T-cell (primary cell): ENCODE measurements around the gene CHGA. TPM values are rescaled to one million over a fixed set of nuclear protein-coding genes. Genes with fewer than 3 reads are reported as not detected.

Experiments used
- ATAC-seq, 4 experiments: fragments of 200-7000 bp in 3 of 4; fragments of 150-1000 bp in 1 of 4; cut with Tn5 transposase; replicated peaks in 1 of 4; 1 replicate in 3 of 4; 2 replicates in 1 of 4; pipeline ENCODE4 v1.10.0; 2021; ENCODE audit warnings: moderate library complexity in 3 of 4, mild to moderate bottlenecking in 2 of 4, moderate number of reproducible peaks in 1 of 4
- CTCF ChIA-PET, 2 donors: fragments of 300-600 bp; sonication (Branson Sonifier 250); formaldehyde crosslinking; loops; one replicate each; lab custom pipeline; 2022; ENCODE audit warnings: antibody characterized with exemption in 2 of 2; lab: Charles Lee
- POLR2A ChIA-PET, 2 donors: fragments of 300-600 bp; sonication (Branson Sonifier 250); formaldehyde crosslinking; loops; one replicate each; lab custom pipeline; 2022; ENCODE audit warnings: antibody characterized with exemption in 2 of 2; lab: Charles Lee
- DNase-seq, 35 experiments: peaks; one replicate each; pipeline versions ENCODE4 v3.0.0 to v3.0.0-alpha.2; 2013 to 2023
- H3K27ac ChIP-seq: one replicate; pipeline ENCODE4 v1.5.1; 2013; ENCODE audit warnings: low read length
- H3K27me3 ChIP-seq, 2 experiments: replicated peaks in 1 of 2; 1 replicate in 1 of 2; 2 replicates in 1 of 2; pipeline versions ENCODE4 v1.6.1 to v1.7.0; 2013; ENCODE audit warnings: low read length in 1 of 2, mixed read lengths in 1 of 2; ENCODE audit not compliant: control insufficient read depth in 2 of 2, insufficient read depth in 2 of 2; ENCODE audit errors: extremely low read depth in 1 of 2
- H3K36me3 ChIP-seq, 2 donors: 1 replicate in 1 of 2; 2 replicates in 1 of 2; pipeline versions ENCODE4 v1.6.1 to v1.7.0; 2013; ENCODE audit warnings: low read length in 1 of 2; ENCODE audit not compliant: control insufficient read depth in 2 of 2, insufficient read depth in 1 of 2; ENCODE audit errors: extremely low read depth in 1 of 2
- H3K4me1 ChIP-seq, 2 experiments: 1 replicate in 1 of 2; 2 replicates in 1 of 2; pipeline versions ENCODE4 v1.6.1 to v1.7.0; 2013; ENCODE audit warnings: low read length in 2 of 2, mixed read lengths in 1 of 2; ENCODE audit not compliant: insufficient read depth in 2 of 2, control insufficient read depth in 1 of 2; ENCODE audit errors: extremely low read depth in 1 of 2
- H3K4me3 ChIP-seq, 2 donors: 1 replicate in 1 of 2; 2 replicates in 1 of 2; pipeline versions ENCODE4 v1.5.1 to v1.7.0; 2013; ENCODE audit warnings: mild to moderate bottlenecking in 2 of 2, low read length in 1 of 2, moderate library complexity in 1 of 2; ENCODE audit not compliant: control insufficient read depth in 1 of 2; ENCODE audit errors: extremely low read depth in 1 of 2
- H3K9me3 ChIP-seq: 2 replicates; pipeline ENCODE4 v1.7.0; 2013
- H3K27ac Mint-ChIP-seq, 2 donors: one replicate each; pipeline ENCODE4 v1.8.0; 2020 to 2021; ENCODE audit warnings: mild to moderate bottlenecking in 2 of 2, mixed read lengths in 2 of 2
- H3K27me3 Mint-ChIP-seq, 2 donors: one replicate each; pipeline ENCODE4 v1.8.0; 2021 to 2022; ENCODE audit warnings: mixed read lengths in 2 of 2
- H3K36me3 Mint-ChIP-seq: one replicate; pipeline ENCODE4 v1.8.0; 2021; ENCODE audit warnings: mixed read lengths
- H3K4me1 Mint-ChIP-seq, 3 donors: one replicate each; pipeline ENCODE4 v1.8.0; 2020 to 2022; ENCODE audit warnings: mixed read lengths in 3 of 3, mild to moderate bottlenecking in 1 of 3
- H3K4me3 Mint-ChIP-seq, 3 donors: one replicate each; pipeline ENCODE4 v1.8.0; 2020 to 2022; ENCODE audit warnings: mild to moderate bottlenecking in 3 of 3, mixed read lengths in 3 of 3, moderate library complexity in 3 of 3
- H3K9me3 Mint-ChIP-seq, 3 donors: one replicate each; pipeline ENCODE4 v1.8.0; 2020 to 2022; ENCODE audit warnings: mixed read lengths in 3 of 3
- WGBS: methylation state at CpG from one replicate; pipeline ENCODE4 v1.1.5; 2013; ENCODE audit warnings: missing lambda C conversion rate; ENCODE audit not compliant: insufficient coverage; 5-methylcytosine and 5-hydroxymethylcytosine counted together
- total RNA-seq, 35 experiments: library from RNA in 6 of 35; stranded (reverse) in 6 of 35; fragments of 120-200 nt in 1 of 35; gene quantifications; one replicate each; pipeline versions ENCODE4 v1.2.1 to v1.2.4 and lab custom pipeline; 2013 to 2026

The CHGA gene
- total RNA-seq, 5 donors from 2014 or later (not counting 1 experiment from before 2014, with no cell fraction given) = 0.18 TPM; not detected in 4

GRCh38 chr14:92945959-92946846 is 23.3 kb downstream of the CHGA start:
- Histone ChIP-seq H3K9me3 (no peaks in the 10 kb centered on the region), H3K36me3 (peaks cover 22 to 51% of the 10 kb centered on the region in 2 donors), H3K27ac (no peak overlapping the region), H3K27me3 (no peaks in the 10 kb centered on the region), H3K4me3 (no peak overlapping the region), H3K4me1 (no peaks in the 10 kb centered on the region)
- H3K36me3 Mint-ChIP-seq = peaks cover 43% of the 10 kb centered on the region
- POLR2A ChIA-PET = no interaction called here
- no peak overlapping the region for H3K4me3 Mint-ChIP-seq
- no peaks in the 10 kb centered on the region for H3K4me1 Mint-ChIP-seq
- no peaks in the 10 kb centered on the region for H3K27me3 Mint-ChIP-seq
- CTCF ChIA-PET = no interaction called here
- DNase-seq (no peak), ATAC-seq (no peak)
- no peaks in the 10 kb centered on the region for H3K9me3 Mint-ChIP-seq
- no peak overlapping the region for H3K27ac Mint-ChIP-seq
- WGBS = 96% methylated on average over 31 of the region's 38 CpGs

- H3K27ac Mint-ChIP-seq = no peak overlapping the region
- ChIA-PET POLR2A (no interaction called here), CTCF (no interaction called here)
- peaks cover 0 to 6% of the 10 kb centered on the region in 2 experiments for H3K4me1 ChIP-seq
- ATAC-seq (no peak), DNase-seq (no peak)
- no peaks in the 10 kb centered on the region for H3K9me3 Mint-ChIP-seq
- peaks cover 22 to 53% of the 10 kb centered on the region in 2 donors for H3K36me3 ChIP-seq
- peaks cover 46% of the 10 kb centered on the region for H3K36me3 Mint-ChIP-seq
- H3K4me3 ChIP-seq = no peak overlapping the region
- H3K4me1 Mint-ChIP-seq = peaks cover 2 to 3% (median 3%) of the 10 kb centered on the region in 3 donors
- no peaks in the 10 kb centered on the region for H3K27me3 ChIP-seq
- no peak overlapping the region for H3K27ac ChIP-seq
- no peaks in the 10 kb centered on the region for H3K9me3 ChIP-seq
- WGBS = 95% methylated on average over 7 of the region's 12 CpGs
- no peaks in the 10 kb centered on the region for H3K27me3 Mint-ChIP-seq
- no peak overlapping the region for H3K4me3 Mint-ChIP-seq
Observed at GRCh38 chr14:92946847-92947545, 24.0 kb downstream of the CHGA start.

GRCh38 chr14:92948647-92949046 is 25.7 kb downstream of the CHGA start:
- no peak overlapping the region for H3K27ac Mint-ChIP-seq
- no peaks in the 10 kb centered on the region for H3K27me3 Mint-ChIP-seq
- H3K9me3 Mint-ChIP-seq = no peaks in the 10 kb centered on the region
- 92% methylated on average over 20 of the region's 22 CpGs for WGBS
- H3K27me3 ChIP-seq = no peaks in the 10 kb centered on the region
- no peak overlapping the region for H3K27ac ChIP-seq
- H3K36me3 ChIP-seq = peaks cover 22 to 47% of the 10 kb centered on the region in 2 donors
- POLR2A ChIA-PET = no interaction called here
- H3K36me3 Mint-ChIP-seq = peaks cover 42% of the 10 kb centered on the region
- H3K4me3 Mint-ChIP-seq = no peak overlapping the region
- H3K4me3 ChIP-seq = no peak overlapping the region
- no peak for DNase-seq
- H3K4me1 Mint-ChIP-seq = peaks cover 5 to 6% (median 5%) of the 10 kb centered on the region in 3 donors
- CTCF ChIA-PET = no interaction called here
- no peak for ATAC-seq
- H3K9me3 ChIP-seq = no peaks in the 10 kb centered on the region
- H3K4me1 ChIP-seq = peaks cover 0 to 8% of the 10 kb centered on the region in 2 experiments

- CTCF ChIA-PET = interaction anchor here in 1 of 2 donors (0.7 kb wide), 1 partner anchor 206 kb away, joined by 3 read pairs; no protein-coding TSS in a partner anchor
- H3K4me1 ChIP-seq = peaks cover 0 to 8% of the 10 kb centered on the region in 2 experiments
- POLR2A ChIA-PET = no interaction called here
- WGBS = 96% methylated on average over 20 of the region's 24 CpGs
- H3K4me3 ChIP-seq = no peak overlapping the region
- no peaks in the 10 kb centered on the region for H3K27me3 Mint-ChIP-seq
- H3K9me3 Mint-ChIP-seq = no peaks in the 10 kb centered on the region
- DNase-seq = no peak
- H3K27ac ChIP-seq = no peak overlapping the region
- peaks cover 22 to 47% of the 10 kb centered on the region in 2 donors for H3K36me3 ChIP-seq
- no peaks in the 10 kb centered on the region for H3K9me3 ChIP-seq
- H3K36me3 Mint-ChIP-seq = peaks cover 36% of the 10 kb centered on the region
- H3K4me1 Mint-ChIP-seq = peaks cover 5 to 6% (median 5%) of the 10 kb centered on the region in 3 donors
- no peaks in the 10 kb centered on the region for H3K27me3 ChIP-seq
- H3K27ac Mint-ChIP-seq = no peak overlapping the region
- no peak overlapping the region for H3K4me3 Mint-ChIP-seq
- no peak for ATAC-seq
Observed at GRCh38 chr14:92949496-92950192, 26.7 kb downstream of the CHGA start.

- Mint-ChIP-seq H3K27me3 (no peaks in the 10 kb centered on the region), H3K36me3 (peaks cover 32% of the 10 kb centered on the region), H3K27ac (no peak overlapping the region), H3K4me1 (peaks cover 5 to 6% (median 5%) of the 10 kb centered on the region in 3 donors), H3K4me3 (no peak overlapping the region), H3K9me3 (no peaks in the 10 kb centered on the region)
- ChIA-PET CTCF (interaction anchor here in 1 of 2 donors (0.7 kb wide), 1 partner anchor 206 kb away, joined by 3 read pairs; no protein-coding TSS in a partner anchor), POLR2A (no interaction called here)
- ATAC-seq = no peak
- Histone ChIP-seq H3K4me1 (peaks cover 0 to 8% of the 10 kb centered on the region in 2 experiments), H3K27me3 (no peaks in the 10 kb centered on the region), H3K4me3 (no peak overlapping the region), H3K9me3 (no peaks in the 10 kb centered on the region), H3K36me3 (peaks cover 16 to 43% of the 10 kb centered on the region in 2 donors), H3K27ac (no peak overlapping the region)
- DNase-seq = no peak
- 93% methylated on average over 7 of the region's 7 CpGs for WGBS
Observed at GRCh38 chr14:92950193-92950540, 27.2 kb downstream of the CHGA start.

- H3K27me3 Mint-ChIP-seq = no peaks in the 10 kb centered on the region
- POLR2A ChIA-PET = no interaction called here
- Histone ChIP-seq H3K9me3 (no peaks in the 10 kb centered on the region), H3K27me3 (no peaks in the 10 kb centered on the region), H3K27ac (no peak overlapping the region), H3K4me3 (no peak overlapping the region), H3K4me1 (peaks cover 0 to 8% of the 10 kb centered on the region in 2 experiments), H3K36me3 (peaks cover 10 to 37% of the 10 kb centered on the region in 2 donors)
- H3K36me3 Mint-ChIP-seq = peaks cover 32% of the 10 kb centered on the region
- CTCF ChIA-PET = no interaction called here
- H3K4me1 Mint-ChIP-seq = peaks cover 5 to 6% (median 5%) of the 10 kb centered on the region in 3 donors
- no peak for ATAC-seq
- 85% methylated on average over 6 of the region's 6 CpGs for WGBS
- no peak for DNase-seq
- H3K9me3 Mint-ChIP-seq = no peaks in the 10 kb centered on the region
- H3K27ac Mint-ChIP-seq = no peak overlapping the region
- no peak overlapping the region for H3K4me3 Mint-ChIP-seq
Observed at GRCh38 chr14:92950773-92951172, 27.8 kb downstream of the CHGA start.
